ENCODE data around the gene LRFN5.
"Not testable (repeated sequence)": the region's sequence is repeated elsewhere in the genome, so short reads cannot be mapped to it uniquely, and the experiment has no call there.

The LRFN5 gene
- total RNA-seq: 0 to 0.54 (median 0.09) reads per million in 4 experiments

GRCh38 chr14:41606532-41607303 is at the start of gene LRFN5:
TSS of gene LRFN5 (plus strand) at chr14:41606876.
- no peak for DNase-seq

GRCh38 chr14:41558490-41558889 is 48.2 kb upstream of the LRFN5 start:
- no peak for DNase-seq

GRCh38 chr14:41566864-41567263 is 39.8 kb upstream of the LRFN5 start:
- not testable (repeated sequence) for DNase-seq

GRCh38 chr14:41568979-41569378 is 37.7 kb upstream of the LRFN5 start:
- DNase-seq: no peak

GRCh38 chr14:41570415-41571155 is 36.1 kb upstream of the LRFN5 start:
- no peak for DNase-seq

- DNase-seq: no peak
These were observed 20.4 kb upstream of the LRFN5 start for GRCh38 chr14:41586237-41586636.

- DNase-seq: no peak
These were observed 9.0 kb upstream of the LRFN5 start for GRCh38 chr14:41597647-41598046.

GRCh38 chr14:41599805-41600385 is 6.8 kb upstream of the LRFN5 start:
- not testable (repeated sequence) for DNase-seq

- DNase-seq: no peak
These were observed 1.8 kb upstream of the LRFN5 start for GRCh38 chr14:41604721-41605531.

GRCh38 chr14:41605550-41606281 is 960 bp upstream of the LRFN5 start:
- no peak for DNase-seq

GRCh38 chr14:41606282-41606531 is 469 bp upstream of the LRFN5 start:
- DNase-seq: no peak

- no peak for DNase-seq
These were observed 664 bp downstream of the LRFN5 start for GRCh38 chr14:41607304-41607775.

- no peak for DNase-seq
These were observed 1.4 kb downstream of the LRFN5 start for GRCh38 chr14:41607966-41608663.

- DNase-seq: no peak
These were observed 2.2 kb downstream of the LRFN5 start for GRCh38 chr14:41608681-41609390.

- no peak for DNase-seq
These were observed 3.1 kb downstream of the LRFN5 start for GRCh38 chr14:41609704-41610183.

- no peak for DNase-seq
These were observed 8.4 kb downstream of the LRFN5 start for GRCh38 chr14:41615011-41615595.

GRCh38 chr14:41623736-41624135 is 17.1 kb downstream of the LRFN5 start:
- DNase-seq: no peak

GRCh38 chr14:41629876-41630275 is 23.2 kb downstream of the LRFN5 start:
- DNase-seq: no peak

- DNase-seq: no peak
These were observed 27.6 kb downstream of the LRFN5 start for GRCh38 chr14:41634286-41634685.

Measured in effector CD8-positive, alpha-beta T cell (primary cell).